GM18505 (cell line): Measurements from ENCODE around the gene SPDEF.

Source experiments
- ATAC-seq: cut with Tn5 transposase; IDR thresholded peaks from one replicate; pipeline ENCODE4 v1.9.1; 2021; ENCODE audit not compliant: unreplicated experiment
- POLR2A ChIP-seq: IDR thresholded peaks from 4 replicates; pipeline ENCODE4 v1.6.1; 2011; ENCODE audit warnings: borderline replicate concordance; ENCODE audit not compliant: insufficient read depth, insufficient read length; ENCODE audit errors: extremely low read depth

SPDEF gene

DNA sequence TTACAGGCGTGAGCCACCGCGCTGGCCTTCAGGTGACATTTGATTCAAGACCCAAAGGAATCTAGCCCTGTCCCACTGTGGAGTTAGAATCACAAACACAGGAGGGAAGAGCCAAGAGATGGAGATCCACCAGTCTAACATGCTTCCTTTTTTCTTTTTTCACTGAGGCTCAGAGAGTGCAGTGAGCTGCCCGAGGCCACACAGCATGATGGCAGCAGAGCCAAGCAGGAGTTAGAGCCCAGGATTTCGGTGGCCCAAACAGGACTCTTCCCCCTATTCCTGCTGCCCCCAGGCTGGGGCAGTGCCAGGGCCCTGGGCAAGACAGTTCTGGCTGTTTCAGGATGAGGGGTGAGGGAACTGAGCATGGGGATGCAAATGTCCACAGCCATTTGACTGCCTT, 8.1 kb upstream of the SPDEF start:
- TF ChIP-seq POLR2A, result no peak
- ATAC-seq, result no peak

DNA sequence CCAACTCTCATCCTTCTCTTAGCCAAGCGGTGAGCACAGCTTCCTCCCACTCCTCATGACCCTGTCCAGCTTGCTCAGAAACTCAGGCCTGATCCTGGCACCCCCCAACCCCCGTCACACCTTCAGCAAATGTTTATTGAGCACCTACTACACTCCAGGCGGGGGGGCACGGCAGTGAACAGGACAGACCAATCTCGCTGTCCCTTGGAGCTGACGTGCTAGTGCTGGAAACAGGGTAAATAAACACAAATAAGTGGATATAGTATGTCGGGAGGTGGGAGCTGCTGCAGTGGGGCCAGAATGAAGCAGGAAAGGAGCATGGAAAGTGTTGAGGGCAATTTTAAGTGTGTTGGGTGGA, 7.4 kb upstream of the SPDEF start:
- no peak for TF ChIP-seq POLR2A
- ATAC-seq, result no peak

DNA sequence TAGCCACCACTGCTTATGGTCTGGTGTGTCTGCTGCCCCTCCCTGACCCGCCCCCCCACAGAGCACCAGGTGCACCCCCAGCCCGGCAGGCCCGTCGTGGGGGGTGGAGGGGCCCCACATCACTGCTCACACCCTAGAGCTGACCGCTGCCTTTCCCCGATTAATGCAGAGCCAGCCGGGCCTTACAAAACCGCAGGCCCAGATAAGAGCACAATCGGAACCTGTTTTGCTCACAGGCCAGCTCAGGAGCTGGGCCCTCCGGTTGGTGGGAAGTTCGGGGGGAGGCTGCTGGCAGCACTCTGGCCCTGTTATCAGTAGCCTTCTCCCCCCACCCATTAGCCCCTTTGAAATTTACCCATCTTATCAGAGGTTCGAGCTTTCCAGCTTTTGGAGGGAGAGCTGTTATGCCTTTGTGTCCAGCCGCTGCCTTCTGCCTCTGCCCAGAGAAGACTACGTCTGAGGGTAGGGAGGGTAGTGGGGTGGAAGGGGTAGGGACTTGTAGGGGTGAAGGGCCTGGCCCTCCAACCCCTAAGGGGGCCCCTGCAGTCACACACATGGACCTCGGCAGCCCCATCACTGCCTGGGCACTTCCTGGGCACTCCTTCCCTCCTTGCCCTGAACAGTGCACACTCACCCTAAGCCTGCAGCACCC, 6.9 kb upstream of the SPDEF start:
- ATAC-seq, result no peak
- TF ChIP-seq POLR2A, result no peak

DNA sequence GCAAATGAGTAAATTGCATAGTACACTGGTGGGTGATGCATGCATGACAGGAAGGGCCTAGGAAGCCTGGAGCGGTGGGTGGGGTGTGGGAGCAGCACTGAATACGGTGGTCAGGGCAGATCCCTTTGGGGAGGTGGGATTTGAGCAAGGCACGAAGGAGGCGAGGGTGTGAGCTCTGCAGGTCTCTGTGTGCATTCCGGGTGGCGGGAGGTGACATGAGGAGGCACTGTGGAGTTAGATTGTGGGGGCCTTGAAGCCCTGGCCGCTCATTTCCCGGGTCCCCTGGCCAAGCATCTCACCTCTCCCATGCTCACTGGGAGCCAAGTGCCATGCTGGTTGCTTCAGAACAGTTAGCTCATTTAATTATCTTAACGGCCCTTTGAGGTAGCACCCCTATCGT, 6.2 kb upstream of the SPDEF start:
- no peak for TF ChIP-seq POLR2A
- no peak for ATAC-seq

DNA sequence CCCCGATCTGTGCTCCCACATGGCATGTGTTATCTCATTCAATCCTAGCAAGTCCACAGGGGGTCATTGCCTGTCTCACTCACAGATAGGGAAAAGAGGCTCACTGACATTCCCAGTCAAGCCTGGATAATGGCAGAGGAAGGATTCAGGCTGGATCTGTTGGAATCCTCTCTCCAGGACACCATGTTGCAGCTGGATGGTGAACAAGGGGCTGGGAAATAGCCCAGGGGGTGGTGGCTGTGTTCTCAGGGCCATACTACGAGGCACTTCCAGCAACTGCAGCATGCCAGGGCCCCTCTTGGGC, 5.0 kb upstream of the SPDEF start:
- ATAC-seq, result no peak
- no peak for TF ChIP-seq POLR2A

DNA sequence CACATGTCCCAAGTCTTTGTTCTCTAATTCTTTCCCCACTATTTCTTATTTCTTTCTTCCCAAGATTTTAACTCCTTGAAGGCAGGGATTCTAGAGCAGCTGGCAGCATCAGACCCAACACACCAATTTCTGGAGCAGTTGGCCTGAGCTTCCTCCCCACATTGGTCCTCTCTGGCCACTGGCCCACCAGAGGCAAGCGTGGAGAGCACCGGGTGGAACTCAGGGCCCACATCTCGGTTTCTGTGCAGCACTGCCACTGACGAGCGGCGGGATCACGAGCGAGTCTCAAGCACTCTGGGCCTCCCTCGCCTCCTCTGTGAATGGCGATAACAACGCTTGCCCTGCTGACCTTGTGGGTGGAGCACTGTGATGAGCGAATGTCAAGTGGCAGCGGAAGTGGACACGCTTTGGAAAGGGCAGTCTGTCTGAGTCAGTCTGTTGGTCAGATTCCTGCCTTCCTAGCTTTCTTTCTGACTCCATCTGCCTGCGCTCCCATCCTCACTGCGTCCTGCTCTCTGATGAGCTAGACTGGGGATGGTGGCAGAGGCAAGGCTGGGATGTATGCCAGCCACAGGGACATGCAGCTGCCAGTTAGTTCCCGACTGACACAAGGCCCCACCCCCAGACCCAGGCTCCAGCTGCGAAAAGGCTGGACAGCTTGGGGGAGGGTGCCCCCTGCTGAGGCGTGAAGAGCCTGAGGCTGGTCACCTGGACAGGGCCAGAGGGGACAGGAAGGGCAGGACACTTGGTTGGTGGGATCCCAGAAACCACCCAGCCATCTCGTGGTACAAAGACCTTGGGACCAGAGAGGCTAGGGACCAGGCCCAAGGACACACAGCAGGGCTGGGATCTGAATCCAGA, 4.5 kb upstream of the SPDEF start:
- no peak for ATAC-seq
- no peak for TF ChIP-seq POLR2A

DNA sequence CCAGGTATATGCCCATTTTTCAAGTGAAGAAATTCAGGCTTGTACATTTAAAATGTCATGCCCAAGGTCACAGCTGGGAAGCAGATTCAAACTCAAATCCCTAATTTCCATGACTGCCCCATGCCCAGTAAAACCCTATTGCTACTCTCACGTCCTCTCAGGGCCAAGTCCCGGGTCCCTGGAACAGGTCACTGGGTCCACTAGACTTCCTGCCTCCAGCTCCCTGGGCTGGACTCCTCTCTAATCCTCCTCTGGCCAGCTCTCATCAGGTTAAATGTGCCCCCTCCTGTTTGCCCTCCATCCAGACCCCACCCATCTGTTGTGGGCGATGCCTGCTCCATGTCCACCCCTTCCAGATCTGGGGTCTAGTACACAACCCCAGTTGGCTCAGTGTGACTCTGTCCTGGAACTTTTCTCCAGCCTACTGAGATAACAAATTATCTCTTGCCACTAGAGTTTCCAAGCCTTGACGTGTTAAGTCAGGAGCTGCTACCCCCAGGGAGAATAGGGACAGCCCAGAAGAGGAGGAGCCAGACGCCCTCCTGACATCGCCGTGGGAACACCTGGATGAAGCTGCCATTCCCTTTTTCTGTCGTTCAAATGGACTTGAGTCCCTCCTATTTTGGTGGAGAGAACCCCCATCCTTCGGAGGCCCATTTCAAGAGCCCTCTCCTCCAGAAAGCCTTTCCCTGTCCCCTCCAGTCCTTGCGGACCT, 3.7 kb upstream of the SPDEF start:
- no peak for ATAC-seq

DNA sequence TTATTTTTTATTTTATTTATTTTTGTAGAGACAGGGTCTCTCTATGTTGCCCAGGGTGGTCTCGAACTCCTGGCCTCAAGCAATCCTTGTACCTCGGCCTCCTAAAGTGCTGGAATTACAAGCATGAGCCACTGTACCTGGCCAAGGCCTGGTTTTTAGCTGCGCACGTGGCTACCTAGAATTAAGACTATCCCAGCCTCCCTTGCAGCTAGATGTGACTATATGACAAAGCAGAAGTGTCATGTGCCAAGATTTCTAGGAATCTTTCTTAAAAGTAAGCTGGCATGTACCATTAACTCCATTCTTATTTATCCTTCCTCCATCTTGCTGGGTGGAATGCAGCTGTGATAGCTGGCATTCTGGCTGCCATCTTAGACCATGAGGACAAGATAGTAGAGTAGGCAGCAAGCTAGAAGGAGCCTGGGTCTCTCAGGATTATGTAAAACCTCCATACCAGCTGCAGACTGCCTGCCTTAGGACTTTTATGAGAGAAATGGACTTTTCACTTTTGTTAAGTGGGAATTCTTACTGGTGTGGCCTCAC, 2.1 kb upstream of the SPDEF start:
- no peak for ATAC-seq
- no peak for TF ChIP-seq POLR2A

More for the DNA sequence above, 3.7 kb upstream of the SPDEF start:
- no peak for TF ChIP-seq POLR2A

DNA sequence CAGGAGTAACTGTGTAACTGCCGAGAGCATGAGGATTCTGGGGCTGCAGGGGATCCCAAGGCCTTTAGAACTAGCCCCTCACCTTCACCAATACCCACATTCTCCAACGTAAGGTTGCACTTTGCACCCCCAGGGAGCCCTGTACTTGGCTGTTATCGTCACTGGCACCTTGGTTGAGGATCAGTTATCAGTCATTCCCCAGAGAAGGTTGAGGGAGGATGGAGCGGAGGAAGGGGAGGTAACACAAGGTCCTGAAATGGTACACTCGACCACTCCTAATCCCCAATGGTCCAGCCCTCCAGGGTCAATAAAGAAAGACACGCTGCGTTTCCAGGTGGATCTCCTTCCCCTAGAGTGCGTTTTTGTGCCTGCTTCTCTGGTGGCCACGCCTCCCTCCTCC, 1.1 kb upstream of the SPDEF start:
- no peak for ATAC-seq
- no peak for TF ChIP-seq POLR2A

DNA sequence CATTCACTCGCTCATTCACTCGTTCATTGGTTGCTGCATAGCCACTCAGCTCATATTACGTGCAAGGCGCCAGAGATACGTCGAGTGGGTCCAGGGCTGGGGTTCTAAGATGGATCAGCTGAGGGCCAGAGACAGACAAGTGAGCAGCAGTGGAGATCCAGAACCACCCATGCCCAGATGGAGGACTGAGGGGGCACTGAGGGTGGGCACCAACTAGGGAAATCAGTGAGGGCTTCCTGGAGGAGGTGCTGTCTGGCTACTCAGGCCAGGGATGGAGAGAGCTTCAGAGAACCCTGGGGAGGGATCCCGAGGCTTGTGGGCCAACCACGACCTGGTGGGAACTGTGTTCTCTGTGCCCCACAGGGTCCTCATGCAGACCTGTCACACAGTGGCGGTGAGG, 364 bp upstream of the SPDEF start:
- no peak for TF ChIP-seq POLR2A
- no peak for ATAC-seq

DNA sequence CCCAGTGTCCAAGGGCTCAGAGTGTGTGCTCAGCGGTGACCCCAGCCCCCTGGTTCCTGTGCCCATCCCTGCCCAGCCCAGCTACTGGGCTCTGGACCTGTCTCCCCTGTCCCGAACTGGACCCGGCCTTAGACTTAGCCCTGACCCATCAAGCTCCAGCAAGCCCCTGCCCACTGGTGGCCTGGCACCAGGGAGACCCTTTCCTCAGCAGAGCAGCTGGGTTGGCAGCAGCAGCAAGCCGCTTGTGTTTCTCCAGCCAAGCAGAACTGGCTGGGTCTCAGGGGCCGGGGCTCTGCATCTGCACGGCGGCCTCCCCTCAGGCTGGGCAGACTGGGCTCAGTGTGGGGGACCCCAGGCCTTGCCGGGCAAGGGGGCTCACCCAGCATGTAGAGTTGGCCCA, 801 bp downstream of the SPDEF start:
- ATAC-seq, result no peak
- no peak for TF ChIP-seq POLR2A

DNA sequence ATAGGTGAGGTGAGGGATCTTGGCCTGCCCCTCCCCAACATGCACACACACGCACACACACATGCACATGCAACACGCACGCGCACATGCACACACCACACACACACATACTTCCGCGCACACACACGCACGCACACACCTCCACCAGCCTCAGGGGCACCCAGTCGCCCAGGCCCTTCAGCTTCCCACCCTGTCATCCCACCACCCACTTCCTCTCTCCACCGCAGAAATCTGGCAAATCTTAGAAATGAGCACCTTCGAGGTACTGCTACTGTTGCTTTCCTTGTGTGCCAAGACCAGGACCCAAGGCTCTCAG, 1.2 kb downstream of the SPDEF start:
- no peak for ATAC-seq
- TF ChIP-seq POLR2A, result no peak

DNA sequence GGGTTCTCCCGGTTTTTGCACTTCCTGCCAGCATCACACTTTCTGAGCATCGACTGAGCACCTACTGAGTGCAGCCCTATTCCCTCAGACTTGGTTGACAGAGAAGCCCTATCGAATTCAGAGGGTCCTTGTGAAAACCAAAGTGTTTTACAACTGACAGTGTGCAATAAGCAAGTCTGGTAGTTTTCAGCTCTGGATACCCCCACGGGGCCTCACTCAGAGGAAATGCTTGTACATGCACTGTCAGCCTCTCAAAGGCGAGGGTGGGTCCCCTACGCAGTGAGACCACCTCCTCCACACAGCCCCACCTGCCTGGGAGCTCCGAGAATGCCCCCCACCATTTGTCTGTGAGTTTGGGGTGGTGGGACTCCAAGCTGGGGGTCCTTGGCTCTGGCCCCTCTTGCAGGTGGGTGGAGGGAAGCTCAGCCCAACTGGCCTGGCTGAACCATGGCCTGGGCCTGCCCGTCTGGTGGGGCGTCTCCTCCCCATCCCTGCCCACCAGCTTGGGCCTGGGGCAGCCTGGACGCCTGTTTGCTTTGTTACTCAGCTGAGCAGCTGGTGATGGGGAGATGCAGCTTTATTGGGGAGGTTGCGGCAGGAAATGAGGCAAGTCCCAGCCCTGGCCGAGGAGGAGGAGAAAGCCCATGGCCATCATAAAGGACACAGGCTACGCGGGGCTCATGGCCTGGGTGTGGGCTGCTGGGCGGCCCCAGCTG, 1.7 kb downstream of the SPDEF start:
- ATAC-seq, result no peak
- no peak for TF ChIP-seq POLR2A
